Measurements from ENCODE around the gene LILRB1.
"Not testable (repeated sequence)": the region's sequence is repeated elsewhere in the genome, so short reads cannot be mapped to it uniquely, and the experiment has no call there.

LILRB1 gene

DNA sequence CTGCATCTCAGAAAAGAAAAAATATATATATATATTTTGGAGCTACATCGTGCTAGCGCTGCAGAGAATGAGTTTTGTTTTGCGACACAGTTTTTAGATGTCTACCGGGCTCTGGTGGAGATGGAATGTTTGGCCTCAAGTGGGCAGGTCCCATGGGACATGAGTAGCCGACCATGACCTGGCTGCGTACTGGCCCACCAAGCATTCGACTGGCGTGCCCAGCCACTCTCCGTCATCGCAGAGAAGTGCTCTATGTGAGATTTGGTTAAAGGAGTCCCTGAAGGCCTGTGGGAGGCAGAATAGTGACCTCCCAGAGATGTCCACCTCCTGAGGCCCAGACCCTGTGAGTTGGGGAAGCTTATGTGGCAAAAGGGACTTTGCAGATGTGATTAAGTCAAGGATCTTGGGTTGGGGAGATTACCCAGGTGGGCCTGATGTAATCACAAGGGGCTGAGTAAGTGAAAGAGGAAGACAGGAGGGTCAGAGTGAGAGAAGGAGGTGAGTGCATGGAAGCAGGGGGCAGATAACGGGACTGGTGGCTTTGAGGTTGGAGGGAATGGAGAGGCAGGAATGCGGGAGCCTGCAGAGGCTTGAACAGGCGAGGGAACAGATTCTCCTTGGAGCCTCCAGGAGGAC is 31.7 kb downstream of the LILRB1 start:
- no peak for DNase-seq (ENCODE audit: low spot score)

DNA sequence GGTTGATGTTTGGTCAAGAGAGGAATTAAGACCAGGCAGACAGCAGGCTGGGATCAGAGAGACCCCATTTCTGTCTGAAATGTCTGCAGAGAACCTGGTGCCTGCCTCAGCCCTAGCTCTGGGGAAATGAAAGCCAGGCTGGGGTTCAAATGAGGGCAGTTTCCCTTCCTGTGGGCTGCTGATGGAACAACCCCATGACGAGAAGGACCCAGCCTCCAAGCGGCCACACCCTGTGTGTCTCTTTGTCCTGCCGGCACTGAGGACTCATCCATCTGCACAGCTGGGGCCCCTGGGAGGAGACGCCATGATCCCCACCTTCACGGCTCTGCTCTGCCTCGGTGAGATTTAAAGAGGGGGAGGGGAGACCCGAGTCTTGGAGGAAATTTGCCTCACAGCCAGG is 32.4 kb downstream of the LILRB1 start, which contains the start of gene LILRB4:
TSS of gene LILRB4 (plus strand) at position 256 of the 400 bp plus-strand sequence. CDS start at position 305, 49 bp downstream.
- DNase-seq (ENCODE audit: low spot score) = no peak

DNA sequence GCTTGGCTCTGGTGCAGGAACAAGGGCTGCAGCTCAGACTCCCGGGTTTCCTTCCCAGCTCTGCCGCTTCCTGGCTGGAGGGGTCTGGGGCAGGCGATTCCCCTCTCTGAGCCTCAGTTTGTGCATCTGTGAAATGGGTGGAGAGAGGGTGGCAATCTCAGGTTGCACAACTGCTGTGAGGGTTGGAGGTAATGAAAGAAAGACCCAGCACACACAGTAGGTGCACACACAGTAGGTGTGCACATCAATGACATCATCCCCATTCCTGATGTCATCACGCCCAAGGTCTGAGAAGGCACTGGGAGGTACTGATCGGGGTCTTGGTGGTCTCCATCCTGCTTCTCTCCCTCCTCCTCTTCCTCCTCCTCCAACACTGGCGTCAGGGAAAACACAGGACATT is 35.2 kb downstream of the LILRB1 start:
- no peak for DNase-seq (ENCODE audit: low spot score)

DNA sequence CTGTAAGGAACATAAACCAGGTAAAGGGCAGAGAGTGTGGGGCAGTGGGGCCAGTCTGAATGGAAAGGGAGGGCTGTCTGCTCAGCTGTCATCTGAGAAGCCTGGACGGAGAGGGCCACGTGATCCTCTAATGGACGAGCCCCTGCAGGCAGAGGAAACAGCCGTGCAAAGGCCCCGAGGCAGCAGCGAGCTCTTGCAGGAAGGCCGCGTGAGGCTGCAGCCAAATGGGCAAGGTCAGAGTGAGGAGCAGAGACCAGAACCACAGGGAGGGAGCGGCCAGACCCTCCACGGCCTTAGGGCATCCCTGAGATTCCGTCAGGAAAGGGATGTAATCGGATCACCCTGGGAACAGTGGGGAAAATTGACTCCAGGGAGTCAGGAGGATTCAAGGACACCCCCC is 36.9 kb downstream of the LILRB1 start:
- DNase-seq (ENCODE audit: low spot score) = no peak

DNA sequence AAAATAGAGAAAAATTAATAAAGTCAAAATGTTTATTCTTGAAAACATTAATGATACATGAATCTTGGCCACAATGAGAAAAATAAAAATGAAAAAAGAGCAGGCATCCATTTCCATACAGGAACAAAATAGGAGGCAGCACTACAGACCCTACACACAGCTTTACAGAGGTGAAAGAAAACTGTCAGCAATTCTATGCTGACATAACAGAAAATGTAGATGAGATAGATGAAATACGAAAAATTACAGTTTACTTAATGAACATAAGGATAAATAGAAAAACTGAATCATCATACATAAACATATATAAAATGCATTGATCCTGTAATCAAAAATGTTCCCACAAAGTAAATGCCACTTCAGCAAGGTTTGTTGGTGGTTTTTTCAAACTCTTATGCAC is 38.1 kb downstream of the LILRB1 start:
- DNase-seq (ENCODE audit: low spot score) = no peak

DNA sequence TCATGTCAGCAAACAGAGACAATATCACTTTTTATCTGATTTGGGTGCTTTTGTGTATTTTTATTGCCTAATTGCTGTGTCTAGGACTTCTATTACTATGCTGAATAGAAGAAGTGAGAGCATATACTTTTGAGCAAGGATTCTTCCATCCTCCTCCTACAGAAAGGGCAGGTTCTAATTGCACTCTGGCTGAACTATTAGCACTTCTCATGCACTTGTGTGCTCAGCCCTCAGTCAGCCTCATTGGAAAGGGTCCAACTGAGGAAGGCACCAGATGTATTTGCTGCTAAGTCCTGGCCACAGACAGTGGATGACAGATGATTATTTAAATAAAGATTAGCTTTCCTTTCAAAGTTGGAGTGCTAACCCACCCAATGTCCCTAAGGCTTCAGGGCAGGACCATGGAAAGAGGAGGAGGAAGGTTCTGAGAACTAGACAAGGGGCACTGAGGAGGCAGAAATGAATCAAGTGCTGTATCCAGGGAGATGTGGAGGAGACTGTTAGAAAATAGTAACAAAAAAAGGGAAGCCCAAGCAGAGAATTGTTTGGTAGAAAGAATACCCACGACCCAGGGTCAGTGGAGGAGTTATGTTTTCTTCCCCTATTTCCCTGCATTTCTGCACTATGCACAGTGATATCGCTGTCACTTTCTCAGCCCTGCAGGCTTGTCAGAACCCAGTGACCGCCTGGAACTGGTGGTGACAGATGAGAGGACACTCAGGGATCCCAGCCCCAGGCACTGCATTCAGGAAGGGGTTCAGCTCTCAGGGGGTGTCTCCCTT is 40.5 kb downstream of the LILRB1 start:
- DNase-seq (ENCODE audit: low spot score) = no peak

DNA sequence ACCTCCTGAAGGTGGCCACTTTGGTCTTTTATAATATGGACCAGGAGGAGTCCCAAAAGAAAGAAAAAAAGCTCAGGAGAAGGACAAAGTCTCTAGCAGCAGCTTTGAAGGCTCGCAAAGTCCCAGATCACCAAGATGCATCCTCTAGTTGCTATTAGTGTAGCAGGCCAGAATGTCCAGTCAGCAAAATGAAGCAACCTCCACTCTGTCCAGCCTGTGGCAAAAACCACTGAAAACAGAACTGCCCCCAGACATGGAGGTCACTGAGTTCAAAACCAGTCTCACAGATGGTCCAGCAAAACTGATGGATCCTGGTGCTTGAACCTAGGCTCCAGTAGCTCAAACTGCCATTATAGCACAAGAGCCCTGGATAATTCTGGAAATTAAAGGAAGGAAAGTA is 42.9 kb downstream of the LILRB1 start:
- no peak for DNase-seq (ENCODE audit: low spot score)

DNA sequence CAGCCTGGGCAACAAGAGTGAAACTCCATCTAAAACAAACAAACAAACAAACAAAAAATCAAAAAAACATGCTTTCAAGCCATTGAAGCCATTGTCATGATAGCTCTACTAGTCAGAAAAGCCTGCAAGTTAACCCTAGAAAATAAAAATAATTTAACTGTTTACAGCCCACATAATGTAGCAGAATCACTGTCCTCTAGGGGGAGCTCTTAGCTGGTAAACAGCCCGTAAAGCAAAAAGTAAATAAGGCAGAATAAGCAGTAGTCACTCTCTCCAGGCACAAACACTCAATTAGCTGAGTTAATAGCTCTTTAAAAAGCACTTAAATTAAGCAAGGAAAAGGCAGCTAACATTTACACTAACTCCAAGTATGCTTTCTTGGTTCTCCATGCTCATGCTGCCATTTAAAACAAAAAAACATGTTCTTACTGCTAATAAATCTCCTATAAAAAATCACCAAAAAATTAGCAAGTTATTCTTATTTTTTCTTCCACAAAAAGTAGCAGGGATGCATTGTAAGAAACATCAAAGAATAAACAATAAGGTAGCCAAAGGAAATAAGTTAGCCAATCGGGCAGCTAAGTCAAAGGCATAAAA is 43.8 kb downstream of the LILRB1 start:
- DNase-seq (ENCODE audit: low spot score) = peak; percentile 59

DNA sequence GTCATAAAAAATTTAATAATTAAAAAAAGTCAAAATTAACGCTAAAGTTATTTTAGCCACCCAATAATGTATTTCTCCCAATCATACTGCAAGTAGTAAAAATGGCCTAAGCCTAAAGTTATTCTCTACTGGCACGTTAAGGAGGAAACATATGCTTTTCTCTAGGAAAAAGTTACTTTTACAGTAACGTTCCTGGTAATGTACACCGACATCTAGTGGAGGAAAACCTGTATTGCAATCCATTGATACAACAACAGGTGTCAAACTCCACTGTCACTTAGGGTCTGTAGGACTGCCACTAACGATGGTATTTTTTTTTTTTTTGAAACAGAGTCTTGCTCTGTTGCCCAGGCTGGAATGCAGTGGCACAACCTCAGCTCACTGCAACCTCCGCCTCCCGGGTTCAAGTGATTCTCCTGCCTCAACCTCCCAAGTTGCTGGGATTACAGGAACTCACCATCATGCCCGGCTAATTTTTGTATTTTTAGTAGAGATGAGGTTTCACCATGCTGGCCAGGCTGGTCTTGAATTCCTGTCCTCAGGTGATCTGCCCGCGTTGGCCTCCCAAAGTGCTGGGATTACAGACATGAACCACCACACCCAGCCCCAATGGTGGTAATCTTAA is 46.0 kb downstream of the LILRB1 start:
- peak; percentile 56 for DNase-seq (ENCODE audit: low spot score)

DNA sequence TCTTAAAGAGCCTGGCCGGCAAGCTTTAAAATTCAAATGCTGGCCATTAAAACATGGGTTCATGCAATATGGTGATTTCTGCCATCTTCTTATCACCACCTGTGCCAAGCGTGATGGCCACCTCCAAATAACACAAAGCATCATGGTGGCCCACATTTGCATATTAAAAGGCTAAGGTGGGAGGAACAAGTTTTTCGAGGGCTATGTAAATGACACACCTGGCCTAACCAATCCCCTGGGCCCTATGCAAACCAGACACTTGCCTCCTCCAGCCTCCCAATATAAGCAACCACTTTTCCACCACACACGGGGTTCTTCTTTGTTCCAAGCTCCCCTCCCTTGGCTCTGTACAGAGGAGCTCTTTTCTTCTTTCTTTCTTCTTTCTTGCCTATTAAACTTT is 46.9 kb downstream of the LILRB1 start:
- DNase-seq (ENCODE audit: low spot score) = no peak

DNA sequence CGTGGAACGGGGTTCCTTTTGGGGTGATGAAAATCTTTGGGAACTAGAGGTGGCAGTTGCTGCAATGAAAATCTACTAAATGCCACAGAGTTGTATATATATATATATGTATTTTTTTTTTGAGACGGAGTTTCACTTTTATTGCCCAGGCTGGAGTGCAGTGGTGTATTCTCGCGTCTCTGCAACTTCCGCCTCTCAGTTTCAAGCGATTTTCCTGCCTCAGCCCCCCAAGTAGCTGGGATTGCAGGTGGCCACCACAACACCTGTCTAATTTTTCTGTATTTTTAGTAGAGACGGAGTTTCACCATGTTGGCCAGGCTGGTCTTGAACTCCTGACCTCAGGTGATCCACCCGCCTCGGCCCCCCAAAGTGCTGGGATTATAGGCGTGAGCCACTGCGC is 51.3 kb downstream of the LILRB1 start:
- DNase-seq (ENCODE audit: low spot score) = not testable (repeated sequence)

DNA sequence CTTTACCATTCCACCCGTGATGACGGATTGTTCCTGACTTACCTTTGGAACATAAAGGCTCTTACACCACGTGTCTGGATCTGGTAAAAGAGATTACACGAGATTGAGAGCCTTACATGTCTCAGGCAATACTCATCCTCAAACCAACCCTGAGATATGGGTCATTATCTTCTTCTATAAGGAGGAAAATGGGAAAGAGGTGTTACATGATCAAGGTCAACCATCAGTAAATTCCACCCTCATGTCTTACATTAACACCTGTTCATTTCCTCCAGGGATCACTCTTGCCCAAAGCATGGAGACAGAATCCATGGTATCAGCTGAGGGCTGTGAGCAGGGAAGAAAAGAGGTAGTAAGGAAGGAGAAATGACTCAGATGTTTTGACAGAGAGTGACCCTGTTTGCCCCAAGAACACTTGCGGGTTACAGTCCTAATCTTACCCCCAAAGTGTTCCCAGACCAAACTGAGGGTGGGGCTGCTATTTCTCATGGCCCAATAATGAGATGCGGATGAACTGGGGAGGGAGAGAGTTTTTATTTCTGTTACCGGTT is 52.1 kb downstream of the LILRB1 start:
- DNase-seq (ENCODE audit: low spot score) = no peak

DNA sequence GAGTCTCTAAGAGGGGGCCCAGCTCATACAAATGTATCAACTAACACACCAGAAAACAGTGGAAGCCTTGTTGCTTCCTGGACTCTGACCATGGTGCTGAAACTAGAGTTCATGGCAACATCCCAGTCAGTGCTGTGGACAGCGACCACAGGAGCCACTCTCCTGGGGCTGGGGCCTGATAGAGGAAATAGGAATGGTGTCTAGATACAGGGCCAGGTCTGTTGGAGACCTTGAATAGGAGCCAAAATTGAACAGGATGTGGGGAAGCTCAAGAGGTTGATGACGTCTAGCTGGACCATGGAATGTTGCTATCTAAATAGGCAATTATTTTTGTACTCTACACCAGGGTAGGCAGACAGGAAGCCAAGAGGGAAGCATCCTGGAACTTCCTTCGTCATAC is 54.2 kb downstream of the LILRB1 start:
- no peak for DNase-seq (ENCODE audit: low spot score)

All from activated CD4-positive, alpha-beta T cell treated with anti-CD3 and anti-CD28 coated beads, Interleukin-2, Interleukin-4, amounts not matched to agents 100 ng/mL and 50 ng/mL, durations not matched to agents 16 hours and 8 hours (primary cell).